ENCODE data around the gene STPG1.

STPG1 gene

DNA sequence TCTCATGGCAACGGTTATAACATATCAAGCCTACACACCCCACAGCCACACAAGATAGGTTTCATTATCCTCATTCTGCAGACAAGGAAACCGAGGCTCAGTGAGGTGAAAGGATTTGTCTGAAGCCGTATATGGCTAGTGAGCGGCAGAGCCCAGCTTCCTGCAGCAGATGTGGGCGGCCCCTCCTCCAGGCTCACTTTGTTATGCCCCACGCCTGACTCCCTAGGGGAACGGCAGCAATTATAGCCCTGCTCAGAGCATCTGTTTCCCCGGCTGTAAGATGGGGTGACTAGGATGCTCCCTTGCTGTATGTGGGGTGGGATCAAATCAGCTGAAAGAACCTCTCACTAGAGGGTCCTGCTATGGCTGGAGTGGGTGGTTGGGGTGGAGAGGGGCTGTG is 72.3 kb downstream of the STPG1 start:
- TF ChIP-seq ZFX (IDR thresholded peaks at IDR 0.05; ENCODE audit: borderline replicate concordance) = no peak
- TF ChIP-seq, protein P1, sequence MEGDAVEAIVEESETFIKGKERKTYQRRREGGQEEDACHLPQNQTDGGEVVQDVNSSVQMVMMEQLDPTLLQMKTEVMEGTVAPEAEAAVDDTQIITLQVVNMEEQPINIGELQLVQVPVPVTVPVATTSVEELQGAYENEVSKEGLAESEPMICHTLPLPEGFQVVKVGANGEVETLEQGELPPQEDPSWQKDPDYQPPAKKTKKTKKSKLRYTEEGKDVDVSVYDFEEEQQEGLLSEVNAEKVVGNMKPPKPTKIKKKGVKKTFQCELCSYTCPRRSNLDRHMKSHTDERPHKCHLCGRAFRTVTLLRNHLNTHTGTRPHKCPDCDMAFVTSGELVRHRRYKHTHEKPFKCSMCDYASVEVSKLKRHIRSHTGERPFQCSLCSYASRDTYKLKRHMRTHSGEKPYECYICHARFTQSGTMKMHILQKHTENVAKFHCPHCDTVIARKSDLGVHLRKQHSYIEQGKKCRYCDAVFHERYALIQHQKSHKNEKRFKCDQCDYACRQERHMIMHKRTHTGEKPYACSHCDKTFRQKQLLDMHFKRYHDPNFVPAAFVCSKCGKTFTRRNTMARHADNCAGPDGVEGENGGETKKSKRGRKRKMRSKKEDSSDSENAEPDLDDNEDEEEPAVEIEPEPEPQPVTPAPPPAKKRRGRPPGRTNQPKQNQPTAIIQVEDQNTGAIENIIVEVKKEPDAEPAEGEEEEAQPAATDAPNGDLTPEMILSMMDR (IDR thresholded peaks at IDR 0.05) = no peak
- no peak overlapping the region for H3K27ac ChIP-seq

DNA sequence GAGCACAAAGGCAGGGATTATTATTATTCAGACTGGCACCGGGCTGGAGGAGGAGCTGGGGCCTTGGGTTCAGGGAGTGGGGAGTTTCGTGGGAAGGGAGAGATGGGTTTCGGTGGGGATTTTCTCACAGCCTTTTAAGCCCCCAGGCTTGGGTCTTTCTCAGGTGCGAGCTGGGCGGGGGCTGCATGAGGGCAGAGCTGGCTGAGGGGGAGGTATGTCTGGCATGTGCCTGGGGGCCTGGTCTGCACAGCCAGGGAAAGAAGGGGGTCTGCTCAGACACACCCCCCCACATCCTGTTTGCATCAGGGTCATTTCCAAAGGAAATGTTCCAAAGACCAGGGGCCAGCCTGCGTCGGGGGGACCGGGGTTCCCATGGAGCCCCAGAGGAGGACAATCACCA is 72.8 kb downstream of the STPG1 start:
- TF ChIP-seq, protein P1 (IDR thresholded peaks at IDR 0.05) = no peak
- no peak for TF ChIP-seq ZFX (IDR thresholded peaks at IDR 0.05; ENCODE audit: borderline replicate concordance)
- H3K27ac ChIP-seq = no peak overlapping the region

DNA sequence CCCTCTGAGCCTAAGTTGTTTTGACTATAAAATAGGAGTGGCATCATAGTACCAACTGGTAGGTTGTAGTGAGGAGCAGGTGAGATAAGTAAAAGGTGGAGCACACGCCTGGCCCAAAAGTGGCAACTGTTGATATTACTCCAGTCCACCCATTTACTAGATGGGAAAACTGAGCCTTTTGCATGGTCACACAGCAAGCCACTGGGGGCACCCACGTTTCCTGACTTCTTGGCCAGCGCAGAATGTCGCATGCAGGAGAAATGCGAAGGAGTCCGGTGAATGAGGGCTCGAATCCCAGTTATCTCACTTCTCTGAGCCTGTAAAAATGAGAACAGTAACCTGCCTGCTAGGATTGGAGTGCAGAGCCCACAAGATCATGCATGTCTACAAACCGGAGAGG is 73.6 kb downstream of the STPG1 start:
- H3K27ac ChIP-seq = no peak overlapping the region
- no peak for TF ChIP-seq ZFX (IDR thresholded peaks at IDR 0.05; ENCODE audit: borderline replicate concordance)
- TF ChIP-seq, protein P1 (IDR thresholded peaks at IDR 0.05) = no peak

DNA sequence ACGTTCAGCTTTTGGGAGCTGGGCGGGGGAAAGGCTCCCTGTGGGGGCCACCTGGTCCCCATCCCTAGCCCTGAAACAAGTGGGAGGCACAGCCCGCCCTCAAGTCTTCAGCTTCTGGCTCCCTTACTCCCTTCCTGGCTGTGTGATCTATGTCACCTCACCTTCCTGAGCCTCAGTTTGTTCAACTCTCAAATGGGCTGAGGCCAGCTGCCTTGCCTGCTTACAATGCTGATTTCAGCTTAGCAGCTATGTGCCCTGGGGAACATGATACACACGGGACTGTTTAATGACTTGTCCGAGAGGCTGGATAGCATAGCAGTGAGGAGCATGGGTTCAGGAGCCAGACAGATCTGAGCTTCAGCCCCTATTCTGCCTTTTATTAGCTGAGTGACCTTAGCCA is 75.1 kb downstream of the STPG1 start:
- TF ChIP-seq, protein P1 (IDR thresholded peaks at IDR 0.05) = no peak
- TF ChIP-seq ZFX (IDR thresholded peaks at IDR 0.05; ENCODE audit: borderline replicate concordance) = no peak
- no peak overlapping the region for H3K27ac ChIP-seq

DNA sequence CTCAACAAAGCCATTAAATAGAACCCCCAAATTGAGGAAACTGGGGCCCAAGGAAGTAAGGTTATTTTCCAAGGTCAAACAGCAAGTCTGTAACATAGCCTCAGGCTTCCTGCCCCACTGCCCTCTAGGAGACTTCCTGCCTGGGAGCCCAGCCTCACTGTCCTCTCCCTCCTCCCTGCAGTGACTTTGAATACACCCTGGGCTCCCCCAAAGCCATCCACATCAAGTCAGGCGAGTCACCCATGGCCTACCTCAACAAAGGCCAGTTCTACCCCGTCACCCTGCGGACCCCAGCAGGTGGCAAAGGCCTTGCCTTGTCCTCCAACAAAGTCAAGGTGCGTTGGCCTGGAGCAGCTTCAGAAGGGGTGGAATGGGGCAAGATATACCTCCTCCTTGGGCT is 76.1 kb downstream of the STPG1 start:
- TF ChIP-seq, protein P1 (IDR thresholded peaks at IDR 0.05) = no peak
- TF ChIP-seq ZFX (IDR thresholded peaks at IDR 0.05; ENCODE audit: borderline replicate concordance) = no peak
- no peak overlapping the region for H3K27ac ChIP-seq

DNA sequence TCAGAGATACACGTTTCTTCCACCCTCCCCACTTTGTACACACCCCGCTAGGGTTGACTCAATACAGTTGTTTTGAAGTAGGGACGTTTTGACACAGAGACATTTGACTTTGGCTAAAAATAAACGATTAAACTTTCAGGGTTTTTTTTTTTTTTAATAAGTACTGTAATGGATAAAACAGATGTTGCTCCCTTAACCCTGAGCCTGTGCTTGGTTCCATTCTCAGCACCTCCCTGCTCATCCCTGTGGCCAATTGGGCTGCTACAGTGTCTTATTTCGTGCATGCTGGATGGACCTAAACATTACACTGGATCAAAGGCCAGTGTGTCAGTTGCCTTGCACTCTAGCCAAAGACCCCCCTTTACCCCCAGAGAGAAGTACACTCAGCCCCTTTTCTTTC is 77.5 kb downstream of the STPG1 start:
- TF ChIP-seq, protein P1 (IDR thresholded peaks at IDR 0.05) = no peak
- no peak for TF ChIP-seq ZFX (IDR thresholded peaks at IDR 0.05; ENCODE audit: borderline replicate concordance)

DNA sequence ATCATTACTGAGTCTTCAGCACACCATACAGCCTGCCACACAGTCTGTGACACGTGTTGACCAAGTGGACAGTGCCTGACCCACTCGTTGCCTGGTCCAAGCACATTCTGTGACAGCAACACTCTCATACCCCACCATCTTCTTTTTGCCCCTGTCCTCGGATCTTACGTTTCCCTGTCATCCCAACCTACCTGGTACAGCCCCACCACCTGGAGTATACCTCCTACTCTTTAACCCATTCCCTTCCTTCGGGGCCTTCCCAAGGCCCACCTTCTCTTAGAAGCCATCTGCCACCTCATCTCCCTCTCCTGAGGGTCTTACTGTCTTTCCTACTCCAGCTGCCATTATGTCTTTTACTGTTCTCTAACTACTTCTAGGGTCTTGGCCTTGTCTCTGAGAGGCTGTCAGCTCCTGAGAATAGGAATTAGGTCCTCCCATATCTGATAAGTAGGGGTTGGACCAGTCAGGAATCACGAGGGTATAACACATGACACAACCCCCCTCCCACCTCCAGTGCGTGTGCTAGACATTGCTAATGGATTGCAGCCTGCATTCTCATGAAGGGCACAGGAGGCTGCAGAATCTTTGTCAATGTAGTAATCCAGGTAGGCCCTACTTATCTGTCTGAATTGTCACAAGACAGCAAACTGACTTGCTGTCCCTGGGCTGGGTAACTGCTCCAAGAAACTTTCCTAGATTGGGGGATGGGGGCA is 81.5 kb downstream of the STPG1 start:
- H3K27ac ChIP-seq = no peak overlapping the region
- TF ChIP-seq, protein P1 (IDR thresholded peaks at IDR 0.05) = no peak
- no peak for TF ChIP-seq ZFX (IDR thresholded peaks at IDR 0.05; ENCODE audit: borderline replicate concordance)

More for the DNA sequence above, 77.5 kb downstream of the STPG1 start:
- no peak overlapping the region for H3K27ac ChIP-seq
